HepG2 (cell line): Measurements from ENCODE around the gene BLOC1S4. TPM values are rescaled to one million over a fixed set of nuclear protein-coding genes. Genes with fewer than 3 reads are reported as not detected.

Experiments
- ATF5 ChIP-seq: sonication (generic); formaldehyde crosslinking; IDR thresholded peaks from 2 replicates; pipeline ENCODE4 v1.4.0; 2020; ENCODE audit warnings: mild to moderate bottlenecking, low read depth, missing genetic modification reagents
- GMEB2 ChIP-seq: IDR thresholded peaks from 2 replicates; pipeline ENCODE4 v1.6.1; 2016; ENCODE audit warnings: missing biosample characterization, missing genetic modification reagents, low read depth
- MLXIP ChIP-seq: sonication (generic); formaldehyde crosslinking; IDR thresholded peaks from 2 replicates; pipeline ENCODE4 v1.9.0; 2021; ENCODE audit warnings: missing genetic modification reagents, borderline replicate concordance
- MNT ChIP-seq: fragments of 450-650 bp; IDR thresholded peaks from 2 replicates; pipeline ENCODE4 v1.6.1; 2016
- RFX5 ChIP-seq: IDR thresholded peaks from 2 replicates; pipeline ENCODE4 v1.6.1; 2011; ENCODE audit warnings: low read depth, low read length, improper control_type of control experiment
- SMYD3 ChIP-seq: sonication (generic); formaldehyde crosslinking; IDR thresholded peaks from 2 replicates; pipeline ENCODE4 v1.8.1; 2023; ENCODE audit warnings: mild to moderate bottlenecking, missing genetic modification reagents
- ZNF20 ChIP-seq: sonication (generic); formaldehyde crosslinking; IDR thresholded peaks from 2 replicates; pipeline ENCODE4 v1.4.0; 2020; ENCODE audit warnings: mild to moderate bottlenecking, moderate library complexity, missing genetic modification reagents
- ZNF431 ChIP-seq: sonication (generic); formaldehyde crosslinking; IDR thresholded peaks from 2 replicates; pipeline ENCODE4 v1.9.0; 2022; ENCODE audit warnings: missing genetic modification reagents, low read depth, mild to moderate bottlenecking, borderline replicate concordance
- ZNF790 ChIP-seq: sonication (generic); formaldehyde crosslinking; IDR thresholded peaks from 2 replicates; pipeline ENCODE4 v1.8.0; 2022; ENCODE audit warnings: missing genetic modification reagents, mild to moderate bottlenecking, borderline replicate concordance
- ZNF816 ChIP-seq: sonication (generic); formaldehyde crosslinking; IDR thresholded peaks from 2 replicates; pipeline ENCODE4 v1.8.0; 2022; ENCODE audit warnings: missing genetic modification reagents, mild to moderate bottlenecking, borderline replicate concordance
- polyA plus RNA-seq, 8 experiments: library from polyadenylated mRNA; depleted of rRNA in 3 of 8; stranded (reverse) in 7 of 8; unstranded in 1 of 8; fragments of >200 nt; fragmentation: Illumina TruSeq in 4 of 8; extraction: Trizol in 4 of 8; gene quantifications; 2 replicates each; pipeline versions ENCODE4 v1.2.1 to v1.2.3, GENCODE V29; 2011 to 2016; ENCODE audit warnings: low read depth in 4 of 8, missing spikeins in 1 of 8, mixed read lengths in 1 of 8; ENCODE audit not compliant: insufficient read depth in 1 of 8
- total RNA-seq, 5 experiments: library from RNA; depleted of rRNA; stranded (reverse); fragments of >200 nt; fragmentation: Illumina TruSeq; extraction: Trizol; gene quantifications; 2 replicates each; pipeline ENCODE4 v1.2.3, GENCODE V29; 2016; ENCODE audit warnings: low read depth in 1 of 5

The BLOC1S4 gene
- total and polyA plus RNA-seq, 2 of the 13 experiments (the other 11 are each of a cell fraction or from before 2014, with no cell fraction given), result 15.5 to 20.9 TPM

GRCh38 chr4:6715704-6716017, 313 bp upstream of the BLOC1S4 start (continued):
- no peak for TF ChIP-seq MLXIP (CRISPR knock-in tag)
- 0 out of 2 replicates have a peak, but pooled peaks have one; percentile 9 for TF ChIP-seq ZNF431 (CRISPR knock-in tag)
- peak; percentile 48; the same call in 1 of the 2 replicates for TF ChIP-seq ZNF20 (CRISPR knock-in tag)
- TF ChIP-seq ZNF790 (CRISPR knock-in tag), result no peak
- no peak for TF ChIP-seq RFX5
- TF ChIP-seq GMEB2 (CRISPR knock-in tag), result no peak
- TF ChIP-seq ATF5 (CRISPR knock-in tag), result no peak
- TF ChIP-seq SMYD3 (CRISPR knock-in tag), result 0 out of 2 replicates have a peak, but pooled peaks have one; percentile 28
- no peak for TF ChIP-seq MNT
- peak; percentile 33; the same call in 1 of the 2 replicates for TF ChIP-seq ZNF816
- TF ChIP-seq, all 625 proteins: peak for 9
